BE2C (cell line): ENCODE data around the gene CLVS2.

Experiments used
- DNase-seq: peaks from one replicate; pipeline ENCODE4 v3.0.0-alpha.2; 2020
- H3K27me3 ChIP-seq: fragments of 250-450 bp; sonication (Bioruptor Pico); 2 replicates; pipeline ENCODE4 v1.5.1; 2020; ENCODE audit warnings: mild to moderate bottlenecking
- H3K36me3 ChIP-seq: fragments of 250-450 bp; sonication (Bioruptor Pico); 2 replicates; pipeline ENCODE4 v1.5.1; 2020; ENCODE audit warnings: mild to moderate bottlenecking
- H3K4me1 ChIP-seq: fragments of 250-450 bp; sonication (Bioruptor Pico); 2 replicates; pipeline ENCODE4 v1.5.1; 2020
- H3K4me3 ChIP-seq: 2 replicates; pipeline ENCODE4 v1.5.1; 2011; ENCODE audit warnings: low read depth, low read length
- H3K9me3 ChIP-seq: fragments of 250-450 bp; sonication (Bioruptor Pico); 2 replicates; pipeline ENCODE4 v1.5.1; 2020
- TF ChIP-seq, protein P1 (sequence below): IDR thresholded peaks from 2 replicates; pipeline ENCODE4 v1.5.1; 2012; ENCODE audit warnings: mild to moderate bottlenecking, low read depth, low read length

CLVS2 gene

DNA sequence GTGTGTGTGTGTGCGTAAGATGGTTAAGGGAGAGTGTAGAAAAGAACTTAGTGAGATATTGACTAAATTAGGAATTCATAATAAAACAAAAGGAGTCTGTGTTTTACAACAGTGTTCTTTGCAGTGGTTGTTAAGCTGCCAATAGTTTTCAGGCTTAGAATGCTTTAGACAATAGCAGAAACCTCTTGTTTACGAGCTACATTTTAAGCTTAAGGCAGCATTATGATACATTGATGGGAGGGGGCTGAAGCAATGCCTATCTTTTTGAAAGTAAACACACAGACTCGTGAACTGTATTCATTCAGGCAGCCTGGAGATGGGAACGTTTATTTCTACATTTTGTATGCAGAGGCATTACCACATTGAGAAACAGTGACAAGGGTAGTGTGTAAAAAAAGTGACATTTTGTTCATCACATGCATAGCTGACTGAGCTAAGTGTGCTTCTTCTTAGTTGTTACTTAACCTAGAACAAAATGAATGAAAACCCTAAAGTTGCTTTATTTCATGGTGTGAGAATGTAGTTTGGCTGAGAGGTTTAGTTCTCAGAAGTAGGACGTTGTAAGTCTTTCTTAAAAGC, 21.2 kb downstream of the CLVS2 start:
- no peak overlapping the region for H3K4me3 ChIP-seq
- no peaks in the 10 kb centered on the region for H3K9me3 ChIP-seq
- no peaks in the 10 kb centered on the region for H3K27me3 ChIP-seq
- TF ChIP-seq, protein P1, sequence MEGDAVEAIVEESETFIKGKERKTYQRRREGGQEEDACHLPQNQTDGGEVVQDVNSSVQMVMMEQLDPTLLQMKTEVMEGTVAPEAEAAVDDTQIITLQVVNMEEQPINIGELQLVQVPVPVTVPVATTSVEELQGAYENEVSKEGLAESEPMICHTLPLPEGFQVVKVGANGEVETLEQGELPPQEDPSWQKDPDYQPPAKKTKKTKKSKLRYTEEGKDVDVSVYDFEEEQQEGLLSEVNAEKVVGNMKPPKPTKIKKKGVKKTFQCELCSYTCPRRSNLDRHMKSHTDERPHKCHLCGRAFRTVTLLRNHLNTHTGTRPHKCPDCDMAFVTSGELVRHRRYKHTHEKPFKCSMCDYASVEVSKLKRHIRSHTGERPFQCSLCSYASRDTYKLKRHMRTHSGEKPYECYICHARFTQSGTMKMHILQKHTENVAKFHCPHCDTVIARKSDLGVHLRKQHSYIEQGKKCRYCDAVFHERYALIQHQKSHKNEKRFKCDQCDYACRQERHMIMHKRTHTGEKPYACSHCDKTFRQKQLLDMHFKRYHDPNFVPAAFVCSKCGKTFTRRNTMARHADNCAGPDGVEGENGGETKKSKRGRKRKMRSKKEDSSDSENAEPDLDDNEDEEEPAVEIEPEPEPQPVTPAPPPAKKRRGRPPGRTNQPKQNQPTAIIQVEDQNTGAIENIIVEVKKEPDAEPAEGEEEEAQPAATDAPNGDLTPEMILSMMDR = no peak
- no peaks in the 10 kb centered on the region for H3K4me1 ChIP-seq
- DNase-seq = no peak
- H3K36me3 ChIP-seq = no peaks in the 10 kb centered on the region

DNA sequence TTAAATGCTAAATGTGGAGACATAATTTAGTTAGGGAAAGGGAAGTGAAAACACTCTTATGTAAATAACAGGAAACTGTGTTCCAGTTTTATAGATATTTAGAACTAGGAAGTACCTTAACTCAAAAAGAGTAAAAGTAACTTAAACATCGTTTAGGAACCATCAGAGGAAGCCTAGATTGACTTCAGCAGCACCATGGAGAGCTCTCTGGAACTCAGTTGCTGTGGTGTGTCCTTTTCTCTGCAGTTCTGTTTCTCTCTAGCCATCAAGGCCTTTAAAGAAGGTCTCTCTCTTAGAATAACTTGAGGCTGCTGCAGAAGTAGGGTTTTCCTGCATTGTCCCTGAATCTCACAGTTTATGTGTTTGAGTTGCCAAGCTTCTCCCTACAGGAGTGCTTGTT, 26.9 kb downstream of the CLVS2 start:
- Histone ChIP-seq H3K27me3 (no peaks in the 10 kb centered on the region), H3K9me3 (no peaks in the 10 kb centered on the region), H3K36me3 (no peaks in the 10 kb centered on the region), H3K4me1 (no peaks in the 10 kb centered on the region), H3K4me3 (no peak overlapping the region)
- DNase-seq = no peak
- TF ChIP-seq, protein P1 = no peak

DNA sequence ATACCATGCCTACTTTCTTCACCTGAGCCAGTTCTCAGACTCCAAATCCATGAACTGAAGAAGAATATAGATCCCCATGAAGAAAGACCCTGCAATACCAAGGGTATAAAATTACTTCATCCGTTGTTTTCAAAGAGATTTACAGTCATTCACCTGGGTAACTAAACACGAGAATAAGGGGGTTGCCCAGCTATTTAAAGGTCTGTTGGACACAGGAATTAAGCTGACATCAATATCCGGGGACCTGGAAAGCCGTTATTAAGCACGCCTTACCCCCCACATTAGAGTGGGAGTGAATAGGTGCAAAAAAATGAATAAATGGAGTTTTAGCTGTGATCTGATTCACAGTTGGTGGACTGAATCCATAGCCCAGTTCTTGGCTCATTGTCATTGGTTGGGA, 28.9 kb downstream of the CLVS2 start:
- Histone ChIP-seq H3K4me1 (no peaks in the 10 kb centered on the region), H3K4me3 (no peak overlapping the region), H3K27me3 (no peaks in the 10 kb centered on the region), H3K9me3 (no peaks in the 10 kb centered on the region), H3K36me3 (no peaks in the 10 kb centered on the region)
- TF ChIP-seq, protein P1 = no peak
- no peak for DNase-seq

DNA sequence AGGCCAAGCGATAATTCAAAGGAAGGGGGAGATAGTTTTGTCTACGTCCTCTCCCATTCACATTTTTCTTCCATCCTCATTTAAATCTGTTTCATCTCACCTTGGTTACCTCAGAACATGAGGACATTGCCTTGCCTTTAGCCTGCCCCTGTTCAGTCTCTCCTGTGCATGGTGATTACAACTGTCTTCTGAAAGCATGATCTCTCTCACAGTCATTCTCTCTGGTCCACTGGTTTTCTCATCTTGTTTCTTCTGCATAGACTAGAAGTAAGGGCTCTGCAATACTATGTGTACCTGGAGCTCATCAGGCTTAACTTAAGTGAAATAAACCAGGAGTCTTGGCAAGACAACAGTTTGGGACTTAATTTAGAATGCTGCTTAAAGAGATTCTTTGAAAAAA, 31.4 kb downstream of the CLVS2 start:
- Histone ChIP-seq H3K4me3 (no peak overlapping the region), H3K36me3 (no peaks in the 10 kb centered on the region), H3K9me3 (no peaks in the 10 kb centered on the region), H3K27me3 (no peaks in the 10 kb centered on the region), H3K4me1 (no peaks in the 10 kb centered on the region)
- TF ChIP-seq, protein P1 = no peak
- no peak for DNase-seq

DNA sequence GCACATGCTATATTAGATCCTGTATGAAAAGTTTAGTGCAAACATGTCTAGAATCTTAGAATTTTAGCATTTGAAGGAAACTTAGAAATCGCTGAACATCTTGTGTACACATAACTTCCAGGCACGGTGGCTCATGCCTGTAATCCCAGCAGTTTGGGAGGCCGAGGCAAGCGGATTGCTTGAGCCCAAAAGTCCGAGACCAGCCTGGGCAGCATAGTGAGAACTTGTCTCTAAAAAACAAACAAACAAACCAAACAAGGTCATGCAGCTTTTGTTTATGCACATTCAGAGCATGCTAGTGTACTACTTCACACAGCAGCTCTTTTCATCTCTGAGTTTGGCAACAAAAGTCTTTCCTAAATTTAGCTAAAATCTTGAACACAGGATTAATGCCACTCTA, 32.2 kb downstream of the CLVS2 start:
- Histone ChIP-seq H3K4me1 (no peaks in the 10 kb centered on the region), H3K27me3 (no peaks in the 10 kb centered on the region), H3K4me3 (no peak overlapping the region), H3K36me3 (no peaks in the 10 kb centered on the region), H3K9me3 (no peaks in the 10 kb centered on the region)
- no peak for DNase-seq
- TF ChIP-seq, protein P1 = no peak

DNA sequence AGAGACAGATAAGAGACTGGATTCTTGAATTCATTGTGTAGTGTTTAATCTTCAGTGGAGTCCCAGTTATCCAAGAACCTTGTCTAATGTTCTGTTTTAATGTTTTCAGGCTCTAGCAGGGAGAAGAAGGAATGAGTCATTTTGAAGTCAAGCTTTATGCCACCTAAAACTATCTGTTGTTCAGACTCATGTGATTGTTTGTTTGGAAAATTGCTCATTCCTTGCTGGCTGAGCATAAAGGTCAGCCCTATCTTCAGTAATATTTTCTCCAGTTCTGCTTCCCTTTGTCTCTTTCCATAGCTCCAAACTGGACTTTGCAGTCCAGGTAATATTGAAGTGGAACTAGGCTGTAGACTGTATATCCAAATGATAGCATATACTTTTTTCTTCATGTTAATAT, 34.2 kb downstream of the CLVS2 start:
- H3K36me3 ChIP-seq = no peaks in the 10 kb centered on the region
- no peaks in the 10 kb centered on the region for H3K27me3 ChIP-seq
- no peak overlapping the region for H3K4me3 ChIP-seq
- TF ChIP-seq, protein P1 = no peak
- H3K4me1 ChIP-seq = no peaks in the 10 kb centered on the region
- no peaks in the 10 kb centered on the region for H3K9me3 ChIP-seq
- no peak for DNase-seq
